SK-N-SH treated with all-trans-retinoic acid at 6 μM for 48 hours (cell line): ENCODE measurements around the gene AATF.

Experiments used
- ATAC-seq: fragments of 200-7000 bp; cut with Tn5 transposase; 3 replicates; pipeline ENCODE4 v1.9.1; 2020; ENCODE audit warnings: mild to moderate bottlenecking, moderate library complexity
- ARNTL ChIP-seq: fragments of 450-650 bp; formaldehyde crosslinking; IDR thresholded peaks from 2 replicates; pipeline ENCODE4 v1.5.0; 2020; ENCODE audit warnings: low read depth, mild to moderate bottlenecking, moderate library complexity, borderline replicate concordance
- BACH2 ChIP-seq: fragments of 250-450 bp; sonication (Bioruptor Pico); IDR thresholded peaks from 2 replicates; pipeline ENCODE4 v1.9.0; 2021; ENCODE audit warnings: mild to moderate bottlenecking, borderline replicate concordance
- CREB5 ChIP-seq: fragments of 250-450 bp; sonication (Bioruptor Pico); IDR thresholded peaks from 2 replicates; pipeline ENCODE4 v1.5.1; 2020; ENCODE audit warnings: low read depth, mild to moderate bottlenecking, moderate library complexity
- CSDC2 ChIP-seq: fragments of 250-450 bp; sonication (Bioruptor Pico); IDR thresholded peaks from 2 replicates; pipeline ENCODE4 v1.5.0; 2020; ENCODE audit warnings: mild to moderate bottlenecking, moderate library complexity
- ESRRG ChIP-seq: fragments of 250-450 bp; sonication (Bioruptor Pico); IDR thresholded peaks from 2 replicates; pipeline ENCODE4 v1.6.1; 2021; ENCODE audit warnings: mild to moderate bottlenecking
- GLIS3 ChIP-seq: fragments of 250-450 bp; sonication (Bioruptor Pico); IDR thresholded peaks from 2 replicates; pipeline ENCODE4 v1.5.0; 2020; ENCODE audit warnings: mild to moderate bottlenecking, moderate library complexity
- ISL1 ChIP-seq: fragments of 250-450 bp; sonication (Bioruptor Pico); IDR thresholded peaks from 2 replicates; pipeline ENCODE4 v2.1.2; 2022; ENCODE audit warnings: mild to moderate bottlenecking, moderate library complexity
- OSR1 ChIP-seq: fragments of 250-450 bp; sonication (Bioruptor Pico); IDR thresholded peaks from 2 replicates; pipeline ENCODE4 v1.8.0; 2022; ENCODE audit warnings: moderate library complexity, mild to moderate bottlenecking, inconsistent platforms
- PATZ1 ChIP-seq: fragments of 250-450 bp; sonication (Bioruptor Pico); IDR thresholded peaks from 2 replicates; pipeline ENCODE4 v1.8.0; 2020; ENCODE audit warnings: mild to moderate bottlenecking, moderate library complexity, borderline replicate concordance
- RARB ChIP-seq: fragments of 250-450 bp; sonication (Bioruptor Pico); IDR thresholded peaks from 2 replicates; pipeline ENCODE4 v1.8.0; 2021; ENCODE audit warnings: mild to moderate bottlenecking, moderate library complexity
- SNAI2 ChIP-seq: fragments of 250-450 bp; sonication (Bioruptor Pico); IDR thresholded peaks from 2 replicates; pipeline ENCODE4 v1.5.0; 2020; ENCODE audit warnings: mild to moderate bottlenecking, moderate library complexity
- TCF4 ChIP-seq: fragments of 250-450 bp; sonication (Bioruptor Pico); IDR thresholded peaks from 2 replicates; pipeline ENCODE4 v1.8.0; 2021; ENCODE audit warnings: mild to moderate bottlenecking, moderate library complexity, borderline replicate concordance
- TOX ChIP-seq: fragments of 250-450 bp; sonication (Bioruptor Pico); IDR thresholded peaks from 2 replicates; pipeline ENCODE4 v1.8.0; 2021; ENCODE audit warnings: mild to moderate bottlenecking, moderate library complexity, borderline replicate concordance
- TSHZ2 ChIP-seq: fragments of 250-450 bp; sonication (Bioruptor Pico); IDR thresholded peaks from 2 replicates; pipeline ENCODE4 v1.5.0; 2020; ENCODE audit warnings: mild to moderate bottlenecking, moderate library complexity
- ZC3H10 ChIP-seq: fragments of 250-450 bp; sonication (Bioruptor Pico); IDR thresholded peaks from 2 replicates; pipeline ENCODE4 v1.5.1; 2021; ENCODE audit warnings: mild to moderate bottlenecking, moderate library complexity
- ZFP3 ChIP-seq: fragments of 250-450 bp; sonication (Bioruptor Pico); IDR thresholded peaks from 2 replicates; pipeline ENCODE4 v1.5.0; 2020; ENCODE audit warnings: mild to moderate bottlenecking, moderate library complexity
- ZNF565 ChIP-seq: fragments of 450-650 bp; formaldehyde crosslinking; conservative IDR thresholded peaks from 2 replicates; pipeline ENCODE4 v1.5.0; 2020; ENCODE audit warnings: low read depth, mild to moderate bottlenecking, moderate library complexity
- ZNF70 ChIP-seq: fragments of 450-650 bp; formaldehyde crosslinking; IDR thresholded peaks from 2 replicates; pipeline ENCODE4 v1.5.0; 2020; ENCODE audit warnings: mild to moderate bottlenecking, moderate library complexity
- ZNF8 ChIP-seq: fragments of 450-650 bp; formaldehyde crosslinking; IDR thresholded peaks from 2 replicates; pipeline ENCODE4 v1.5.0; 2020; ENCODE audit warnings: mild to moderate bottlenecking, moderate library complexity
- TF ChIP-seq, protein P1 (sequence below): fragments of 250-450 bp; sonication (Bioruptor Pico); IDR thresholded peaks from 2 replicates; pipeline ENCODE4 v1.8.0; 2021; ENCODE audit warnings: low read depth, mild to moderate bottlenecking, moderate library complexity, borderline replicate concordance

The AATF gene

GRCh38 chr17:36901506-36901905, 47.2 kb upstream of the AATF start:
- ATAC-seq: peak; percentile 38; the same call in 2 of the 3 replicates
- no peak for TF ChIP-seq OSR1 (CRISPR knock-in tag)
- no peak for TF ChIP-seq GLIS3
- TF ChIP-seq ZFP3 (CRISPR knock-in tag): no peak
- no peak for TF ChIP-seq TOX (CRISPR knock-in tag)
- TF ChIP-seq TCF4 (CRISPR knock-in tag): no peak
- no peak for TF ChIP-seq SNAI2 (CRISPR knock-in tag)
- no peak for TF ChIP-seq ZNF8
- no peak for TF ChIP-seq ZNF565 (CRISPR knock-in tag)

DNA sequence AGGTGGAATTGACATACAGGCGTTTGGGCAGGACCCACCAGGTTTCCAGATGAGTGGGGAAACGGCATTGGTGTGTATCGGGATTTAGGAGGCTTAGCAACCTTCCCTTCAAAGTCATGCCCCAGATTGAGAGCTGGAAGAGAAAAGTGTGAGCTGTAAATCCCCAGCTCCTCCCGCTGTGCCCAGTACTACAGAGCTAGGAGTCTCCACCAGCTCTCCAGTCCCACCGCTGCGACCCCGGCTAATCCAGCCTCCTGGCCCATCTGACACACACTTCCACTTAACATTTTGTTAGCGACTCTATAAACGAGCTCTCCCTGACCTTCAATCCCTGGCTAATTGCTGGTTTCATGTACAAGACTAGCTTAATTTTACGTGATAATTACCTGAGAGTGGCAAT, 41.3 kb upstream of the AATF start:
- ATAC-seq: no peak
- TF ChIP-seq ZNF8: no peak
- TF ChIP-seq ESRRG: no peak
- no peak for TF ChIP-seq TSHZ2 (CRISPR knock-in tag)
- no peak for TF ChIP-seq ISL1
- no peak for TF ChIP-seq BACH2 (CRISPR knock-in tag)
- no peak for TF ChIP-seq SNAI2 (CRISPR knock-in tag)
- TF ChIP-seq CREB5 (CRISPR knock-in tag): no peak
- no peak for TF ChIP-seq ZNF70 (CRISPR knock-in tag)
- no peak for TF ChIP-seq PATZ1 (CRISPR knock-in tag)
- no peak for TF ChIP-seq ZC3H10
- no peak for TF ChIP-seq CSDC2
- TF ChIP-seq GLIS3: no peak
- TF ChIP-seq, protein P1, sequence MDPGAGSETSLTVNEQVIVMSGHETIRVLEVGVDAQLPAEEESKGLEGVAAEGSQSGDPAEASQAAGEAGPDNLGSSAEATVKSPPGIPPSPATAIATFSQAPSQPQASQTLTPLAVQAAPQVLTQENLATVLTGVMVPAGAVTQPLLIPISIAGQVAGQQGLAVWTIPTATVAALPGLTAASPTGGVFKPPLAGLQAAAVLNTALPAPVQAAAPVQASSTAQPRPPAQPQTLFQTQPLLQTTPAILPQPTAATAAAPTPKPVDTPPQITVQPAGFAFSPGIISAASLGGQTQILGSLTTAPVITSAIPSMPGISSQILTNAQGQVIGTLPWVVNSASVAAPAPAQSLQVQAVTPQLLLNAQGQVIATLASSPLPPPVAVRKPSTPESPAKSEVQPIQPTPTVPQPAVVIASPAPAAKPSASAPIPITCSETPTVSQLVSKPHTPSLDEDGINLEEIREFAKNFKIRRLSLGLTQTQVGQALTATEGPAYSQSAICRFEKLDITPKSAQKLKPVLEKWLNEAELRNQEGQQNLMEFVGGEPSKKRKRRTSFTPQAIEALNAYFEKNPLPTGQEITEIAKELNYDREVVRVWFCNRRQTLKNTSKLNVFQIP (CRISPR knock-in tag): no peak
- no peak for TF ChIP-seq RARB (CRISPR knock-in tag)
- no peak for TF ChIP-seq ZNF565 (CRISPR knock-in tag)
- no peak for TF ChIP-seq TCF4 (CRISPR knock-in tag)
- TF ChIP-seq TOX (CRISPR knock-in tag): no peak

DNA sequence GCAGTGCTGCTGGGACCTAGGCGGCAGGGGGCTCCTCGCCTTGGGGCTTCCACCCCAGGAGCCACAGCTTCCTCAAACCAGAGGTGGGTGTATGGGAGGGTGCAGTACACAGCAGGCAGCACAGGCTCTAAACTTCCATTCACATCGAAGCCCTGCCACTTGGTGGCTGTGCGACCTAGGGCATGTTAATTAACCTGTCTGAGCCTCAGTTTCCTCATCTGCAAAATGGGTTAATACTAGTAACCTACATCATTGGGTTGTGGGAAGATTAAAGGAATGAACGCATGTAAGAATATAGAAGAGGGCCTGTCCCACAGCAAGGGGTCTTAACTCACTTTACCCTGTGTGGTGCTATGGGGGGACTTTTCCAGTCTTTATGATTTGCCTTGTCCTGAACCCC, 38.2 kb upstream of the AATF start:
- no peak for ATAC-seq
- no peak for TF ChIP-seq ESRRG
- TF ChIP-seq CREB5 (CRISPR knock-in tag): no peak
- no peak for TF ChIP-seq ZNF8
- TF ChIP-seq ISL1: no peak
- no peak for TF ChIP-seq GLIS3
- TF ChIP-seq, protein P1 (CRISPR knock-in tag): no peak
- TF ChIP-seq ZFP3 (CRISPR knock-in tag): no peak
- no peak for TF ChIP-seq ZC3H10
- no peak for TF ChIP-seq ARNTL
- no peak for TF ChIP-seq RARB (CRISPR knock-in tag)
- no peak for TF ChIP-seq CSDC2
- no peak for TF ChIP-seq TSHZ2 (CRISPR knock-in tag)
- TF ChIP-seq ZNF70 (CRISPR knock-in tag): no peak
